CD14-positive monocyte (primary cell): Measurements from ENCODE around the gene ZNF503. TPM values are rescaled to one million over a fixed set of nuclear protein-coding genes. Genes with fewer than 3 reads are reported as not detected.
A peak's percentile ranks its signal among the peaks of the same experiment; 100 is the strongest.

Experiments used
- DNase-seq, 3 donors: peaks; one replicate each; pipeline ENCODE4 v3.0.0-alpha.2; 2011 to 2022
- H2AFZ ChIP-seq: 2 replicates; pipeline ENCODE4 v1.6.0; 2012; ENCODE audit warnings: mild to moderate bottlenecking, low read depth, low read length, inconsistent platforms; ENCODE audit not compliant: insufficient read depth, poor library complexity, severe bottlenecking
- H3K27ac ChIP-seq, 2 donors: 1 replicate in 1 of 2; 2 replicates in 1 of 2; pipeline ENCODE4 v1.5.1; 2012 to 2013; ENCODE audit warnings: low read length in 2 of 2, control low read depth in 1 of 2, inconsistent platforms in 1 of 2, low read depth in 1 of 2, mild to moderate bottlenecking in 1 of 2
- H3K27me3 ChIP-seq, 2 donors: one replicate each; pipeline versions ENCODE4 v1.6.0 to v1.6.1; 2011 to 2013; ENCODE audit warnings: low read length in 2 of 2; ENCODE audit not compliant: control insufficient read depth in 2 of 2, insufficient read depth in 2 of 2
- H3K36me3 ChIP-seq, 2 donors: replicated peaks in 1 of 2; 1 replicate in 1 of 2; 2 replicates in 1 of 2; pipeline versions ENCODE4 v1.5.1 to v1.6.1; 2012 to 2013; ENCODE audit warnings: low read length in 2 of 2, control low read depth in 1 of 2, inconsistent platforms in 1 of 2, mild to moderate bottlenecking in 1 of 2; ENCODE audit not compliant: insufficient read depth in 2 of 2, control insufficient read depth in 1 of 2
- H3K4me1 ChIP-seq, 2 donors: 1 replicate in 1 of 2; 2 replicates in 1 of 2; pipeline versions ENCODE4 v1.5.1 to v1.6.1; 2012 to 2013; ENCODE audit warnings: low read length in 2 of 2, control low read depth in 1 of 2, inconsistent platforms in 1 of 2, mild to moderate bottlenecking in 1 of 2, moderate library complexity in 1 of 2; ENCODE audit not compliant: insufficient read depth in 2 of 2, control insufficient read depth in 1 of 2
- H3K4me2 ChIP-seq: replicated peaks from 2 replicates; pipeline ENCODE3; 2012; ENCODE audit warnings: low read length, moderate library complexity, mild to moderate bottlenecking; ENCODE audit not compliant: poor library complexity, severe bottlenecking; ENCODE audit errors: extremely low read depth
- H3K4me3 ChIP-seq, 3 experiments: fragments of 200-600 bp in 1 of 3; sonication (generic) in 1 of 3; replicated peaks in 1 of 3; 1 replicate in 2 of 3; 2 replicates in 1 of 3; pipeline ENCODE4 v1.5.1; 2011 to 2013; ENCODE audit warnings: low read length in 3 of 3, mild to moderate bottlenecking in 3 of 3, control low read depth in 2 of 3, low read depth in 2 of 3, inconsistent platforms in 1 of 3, moderate library complexity in 1 of 3
- H3K79me2 ChIP-seq: 2 replicates; pipeline ENCODE4 v1.6.0; 2012; ENCODE audit warnings: mild to moderate bottlenecking, control low read depth, inconsistent platforms, low read length, moderate library complexity; ENCODE audit not compliant: insufficient read depth
- H3K9ac ChIP-seq: 2 replicates; pipeline ENCODE4 v1.6.0; 2017; ENCODE audit warnings: low read length, mild to moderate bottlenecking; ENCODE audit not compliant: insufficient read depth, poor library complexity, severe bottlenecking
- H3K9me3 ChIP-seq, 2 donors: replicated peaks in 1 of 2; 1 replicate in 1 of 2; 2 replicates in 1 of 2; pipeline versions ENCODE4 v1.5.1 to v1.6.1; 2012 to 2013; ENCODE audit warnings: low read length in 2 of 2, control low read depth in 1 of 2; ENCODE audit not compliant: control insufficient read depth in 1 of 2, insufficient read depth in 1 of 2
- H4K20me1 ChIP-seq: 2 replicates; pipeline ENCODE4 v1.6.0; 2012; ENCODE audit warnings: mild to moderate bottlenecking, low read length, control low read depth, moderate library complexity; ENCODE audit not compliant: insufficient read depth
- H3K27ac Mint-ChIP-seq, 7 donors: one replicate each; pipeline ENCODE4 v1.8.0; 2020; ENCODE audit warnings: mild to moderate bottlenecking in 7 of 7, mixed read lengths in 7 of 7, moderate library complexity in 6 of 7, inconsistent platforms in 2 of 7
- H3K27me3 Mint-ChIP-seq, 3 donors: one replicate each; pipeline ENCODE4 v1.8.0; 2021 to 2022; ENCODE audit warnings: low read depth in 3 of 3, mild to moderate bottlenecking in 3 of 3, mixed read lengths in 3 of 3, moderate library complexity in 3 of 3, inconsistent platforms in 1 of 3
- H3K36me3 Mint-ChIP-seq, 2 donors: one replicate each; pipeline ENCODE4 v1.8.0; 2020; ENCODE audit warnings: mixed read lengths in 2 of 2, inconsistent platforms in 1 of 2, mild to moderate bottlenecking in 1 of 2
- H3K4me1 Mint-ChIP-seq: one replicate; pipeline ENCODE4 v1.8.0; 2020; ENCODE audit warnings: mild to moderate bottlenecking, mixed read lengths
- H3K4me3 Mint-ChIP-seq, 2 donors: one replicate each; pipeline ENCODE4 v1.8.0; 2020; ENCODE audit warnings: mild to moderate bottlenecking in 2 of 2, mixed read lengths in 2 of 2, moderate library complexity in 1 of 2
- H3K9me3 Mint-ChIP-seq, 7 donors: one replicate each; pipeline ENCODE4 v1.8.0; 2020 to 2022; ENCODE audit warnings: mixed read lengths in 7 of 7, mild to moderate bottlenecking in 6 of 7, moderate library complexity in 6 of 7, inconsistent platforms in 2 of 7
- CTCF ChIP-seq: fragments of 200-600 bp; IDR thresholded peaks from one replicate; pipeline ENCODE4 v1.8.0; 2022; ENCODE audit warnings: antibody characterized with exemption, mild to moderate bottlenecking
- WGBS: methylation state at CpG from one replicate; pipeline ENCODE4 v1.1.5; 2013; ENCODE audit warnings: missing lambda C conversion rate; ENCODE audit not compliant: insufficient coverage; 5-methylcytosine and 5-hydroxymethylcytosine counted together
- intact Hi-C, 2 donors: fragments of 100-400 bp; cut with micrococcal nuclease; formaldehyde crosslinking; loops; one replicate each; pipeline versions ENCODE4 v1.15.0 to v1.15.1; 2023
- polyA plus RNA-seq, 3 donors: library from polyadenylated mRNA; depleted of rRNA in 1 of 3; unstranded in 2 of 3; stranded (reverse) in 1 of 3; fragments of 300-500 nt in 2 of 3; fragments of >200 nt in 1 of 3; fragmentation: Illumina TruSeq in 2 of 3; gene quantifications; 1 replicate in 2 of 3; 2 replicates in 1 of 3; pipeline ENCODE4 v1.2.3, GENCODE V29; 2012 to 2021

Gene ZNF503
- polyA plus RNA-seq, 3 donors: 0.65 to 7.2 (median 1.3) TPM

- intact Hi-C loops: no loop called here
- H3K27ac ChIP-seq: no peak overlapping the region
- peaks cover 33 to 36% of the 10 kb centered on the region in 2 donors for H3K4me1 ChIP-seq
- Mint-ChIP-seq H3K27me3 (peaks cover 5 to 10% (median 9%) of the 10 kb centered on the region in 3 donors), H3K4me1 (peaks cover 29% of the 10 kb centered on the region), H3K36me3 (no peaks in the 10 kb centered on the region), H3K4me3 (no peak overlapping the region), H3K9me3 (peaks cover 0 to 5% (median 0%) of the 10 kb centered on the region in 7 donors), H3K27ac (peak overlapping the region in 1 of 7 donors; percentile 57)
- no peaks in the 10 kb centered on the region for H3K27me3 ChIP-seq
- no peak overlapping the region for H2AFZ ChIP-seq
- no peak overlapping the region for H3K9ac ChIP-seq
- WGBS: 100% methylated on average over 4 of the region's 6 CpGs
- no peak overlapping the region for H3K4me3 ChIP-seq
- no peaks in the 10 kb centered on the region for H3K36me3 ChIP-seq
- H3K9me3 ChIP-seq: no peaks in the 10 kb centered on the region
- H3K4me2 ChIP-seq: no peak overlapping the region
- no peaks in the 10 kb centered on the region for H4K20me1 ChIP-seq
- no peaks in the 10 kb centered on the region for H3K79me2 ChIP-seq
- no peak for DNase-seq
- no peak for TF ChIP-seq CTCF
Observed at GRCh38 chr10:75379817-75380216, 21.7 kb downstream of the ZNF503 start.

- DNase-seq: no peak
- Mint-ChIP-seq H3K27me3 (peaks cover 5 to 9% (median 8%) of the 10 kb centered on the region in 3 donors), H3K27ac (no peak overlapping the region), H3K36me3 (no peaks in the 10 kb centered on the region), H3K4me3 (no peak overlapping the region), H3K4me1 (peaks cover 29% of the 10 kb centered on the region), H3K9me3 (peaks cover 0 to 5% (median 0%) of the 10 kb centered on the region in 7 donors)
- Histone ChIP-seq H3K4me2 (no peak overlapping the region), H3K79me2 (no peaks in the 10 kb centered on the region), H4K20me1 (no peaks in the 10 kb centered on the region), H3K9ac (no peak overlapping the region), H3K4me1 (peaks cover 33 to 36% of the 10 kb centered on the region in 2 donors), H3K27ac (no peak overlapping the region), H3K36me3 (no peaks in the 10 kb centered on the region), H3K4me3 (no peak overlapping the region), H2AFZ (no peak overlapping the region), H3K27me3 (no peaks in the 10 kb centered on the region), H3K9me3 (no peaks in the 10 kb centered on the region)
- intact Hi-C loops: no loop called here
- WGBS: 96% methylated on average over 4 of the region's 10 CpGs
- TF ChIP-seq CTCF: no peak
Observed at GRCh38 chr10:75379212-75379724, 22.3 kb downstream of the ZNF503 start.
